B cell (primary cell): ENCODE data around the gene C1orf198. TPM values are rescaled to one million over a fixed set of nuclear protein-coding genes. Genes with fewer than 3 reads are reported as not detected.

Source experiments
- ATAC-seq: fragments of 200-7000 bp; cut with Tn5 transposase; one replicate; pipeline ENCODE4 v1.10.0; 2021; ENCODE audit warnings: low read depth, mild to moderate bottlenecking, moderate number of reproducible peaks, moderate library complexity
- CTCF ChIA-PET: fragments of 350-600 bp; sonication (Branson Sonifier 250); formaldehyde crosslinking; loops from one replicate; lab custom pipeline; 2021; ENCODE audit warnings: antibody characterized with exemption, inconsistent platforms; lab: Charles Lee
- POLR2A ChIA-PET: fragments of 350-600 bp; sonication (Branson Sonifier 250); formaldehyde crosslinking; loops from one replicate; lab custom pipeline; 2021; ENCODE audit warnings: antibody characterized with exemption; lab: Charles Lee
- DNase-seq: peaks from one replicate; pipeline ENCODE4 v3.0.0; 2013
- H2AFZ ChIP-seq: 2 replicates; pipeline ENCODE4 v1.6.1; 2012; ENCODE audit warnings: mild to moderate bottlenecking, low read depth, low read length; ENCODE audit not compliant: insufficient read depth, poor library complexity, severe bottlenecking
- H3K27ac ChIP-seq, 2 donors: 1 replicate in 1 of 2; 2 replicates in 1 of 2; pipeline ENCODE4 v1.5.1; 2012 to 2013; ENCODE audit warnings: low read length in 2 of 2, mild to moderate bottlenecking in 2 of 2, moderate library complexity in 1 of 2
- H3K27me3 ChIP-seq, 4 experiments: fragments of 200-600 bp in 1 of 4; sonication (generic) in 1 of 4; replicated peaks in 1 of 4; 1 replicate in 2 of 4; 2 replicates in 2 of 4; pipeline versions ENCODE4 v1.6.1 to v1.7.0; 2013 to 2016; ENCODE audit warnings: low read length in 3 of 4, mild to moderate bottlenecking in 2 of 4, mixed read lengths in 1 of 4, moderate library complexity in 1 of 4; ENCODE audit not compliant: insufficient read depth in 4 of 4, control insufficient read depth in 3 of 4; ENCODE audit errors: control extremely low read depth in 1 of 4
- H3K36me3 ChIP-seq, 2 experiments: replicated peaks in 1 of 2; 1 replicate in 1 of 2; 2 replicates in 1 of 2; pipeline versions ENCODE4 v1.6.1 to v1.7.1; 2013; ENCODE audit warnings: low read length in 1 of 2; ENCODE audit not compliant: insufficient read depth in 2 of 2, control insufficient read depth in 1 of 2; ENCODE audit errors: control extremely low read depth in 1 of 2, extremely low read depth in 1 of 2
- H3K4me1 ChIP-seq, 2 donors: fragments of 200-600 bp in 1 of 2; sonication (generic) in 1 of 2; 1 replicate in 1 of 2; 2 replicates in 1 of 2; pipeline versions ENCODE4 v1.5.1 to v1.6.1; 2013 to 2017; ENCODE audit warnings: low read length in 2 of 2; ENCODE audit not compliant: control insufficient read depth in 2 of 2, insufficient read depth in 2 of 2
- H3K4me2 ChIP-seq: replicated peaks from 2 replicates; pipeline ENCODE3; 2012; ENCODE audit warnings: mild to moderate bottlenecking, low read depth, low read length; ENCODE audit not compliant: poor library complexity, severe bottlenecking
- H3K4me3 ChIP-seq, 5 experiments: fragments of 200-600 bp in 1 of 5; sonication (generic) in 1 of 5; 1 replicate in 3 of 5; 2 replicates in 2 of 5; pipeline versions ENCODE4 v1.5.1 to v1.7.0; 2011 to 2016; ENCODE audit warnings: low read length in 4 of 5, mild to moderate bottlenecking in 4 of 5, low read depth in 2 of 5, control low read depth in 1 of 5, moderate library complexity in 1 of 5; ENCODE audit not compliant: insufficient read depth in 1 of 5; ENCODE audit errors: control extremely low read depth in 1 of 5, extremely low read depth in 1 of 5
- H3K79me2 ChIP-seq: fragments of 200-600 bp; sonication (generic); one replicate; pipeline ENCODE4 v1.6.0; 2016; ENCODE audit warnings: low read length; ENCODE audit not compliant: control insufficient read depth, insufficient read depth
- H3K9ac ChIP-seq: fragments of 200-600 bp; sonication (generic); 2 replicates; pipeline ENCODE4 v1.6.1; 2017; ENCODE audit warnings: mild to moderate bottlenecking, low read length, moderate library complexity
- H3K9me3 ChIP-seq, 3 donors: one replicate each; pipeline versions ENCODE4 v1.6.1 to v1.7.1; 2013; ENCODE audit warnings: low read length in 2 of 3; ENCODE audit not compliant: control insufficient read depth in 2 of 3, insufficient read depth in 1 of 3; ENCODE audit errors: control extremely low read depth in 1 of 3
- H4K20me1 ChIP-seq: 2 replicates; pipeline ENCODE4 v1.6.0; 2012; ENCODE audit warnings: mild to moderate bottlenecking, low read length; ENCODE audit not compliant: insufficient read depth, control insufficient read depth, poor library complexity, severe bottlenecking
- H3K27ac Mint-ChIP-seq: one replicate; pipeline ENCODE4 v1.8.0; 2021; ENCODE audit warnings: mixed read lengths
- H3K27me3 Mint-ChIP-seq: one replicate; pipeline ENCODE4 v1.8.0; 2021; ENCODE audit warnings: mixed read lengths
- H3K4me1 Mint-ChIP-seq: one replicate; pipeline ENCODE4 v1.8.0; 2021; ENCODE audit warnings: mixed read lengths
- H3K4me3 Mint-ChIP-seq: one replicate; pipeline ENCODE4 v1.8.0; 2021; ENCODE audit warnings: mixed read lengths
- H3K9me3 Mint-ChIP-seq: one replicate; pipeline ENCODE4 v1.8.0; 2022; ENCODE audit warnings: mixed read lengths; ENCODE audit not compliant: insufficient read depth
- EZH2 ChIP-seq: IDR thresholded peaks from 2 replicates; pipeline ENCODE4 v1.6.1; 2012; ENCODE audit warnings: borderline replicate concordance, low read depth, mild to moderate bottlenecking, moderate library complexity, low read length; ENCODE audit not compliant: insufficient read depth, poor library complexity, severe bottlenecking
- WGBS: methylation state at CpG from one replicate; pipeline ENCODE4 v1.1.5; 2013; ENCODE audit warnings: missing lambda C conversion rate; ENCODE audit not compliant: insufficient coverage; 5-methylcytosine and 5-hydroxymethylcytosine counted together
- intact Hi-C: fragments of 100-400 bp; cut with micrococcal nuclease; formaldehyde crosslinking; loops from one replicate; pipeline ENCODE4 v1.10.0; 2022
- polyA plus RNA-seq: library from polyadenylated mRNA; depleted of rRNA; stranded (reverse); fragments of >200 nt; gene quantifications from 2 replicates; pipeline ENCODE4 v1.2.3, GENCODE V29; 2012
- total RNA-seq, 2 donors: library from RNA; stranded (reverse); fragments of 120-200 nt in 1 of 2; gene quantifications; 1 replicate in 1 of 2; 2 replicates in 1 of 2; pipeline versions ENCODE4 v1.2.3 to v1.2.4, GENCODE V29; 2013 to 2022
- TF ChIP-seq, protein P1 (sequence below): fragments of 200-600 bp; IDR thresholded peaks from one replicate; pipeline ENCODE4 v1.8.0; 2022; ENCODE audit warnings: antibody characterized with exemption, mild to moderate bottlenecking

C1orf198 gene
- total and polyA plus RNA-seq, 2 donors (not counting 1 experiment from before 2014, with no cell fraction given) = 1.0 to 6.6 TPM

GRCh38 chr1:230861970-230862595 is 6.2 kb downstream of the C1orf198 start:
- H3K4me1 ChIP-seq = peaks cover 1 to 4% of the 10 kb centered on the region in 2 donors
- peaks cover 0 to 5% (median under 1%) of the 10 kb centered on the region in 4 experiments for H3K27me3 ChIP-seq
- H3K9me3 Mint-ChIP-seq = no peaks in the 10 kb centered on the region
- WGBS = 94% methylated on average over 2 of the region's 4 CpGs
- CTCF ChIA-PET = no interaction called here
- POLR2A ChIA-PET = no interaction called here
- no peaks in the 10 kb centered on the region for H3K79me2 ChIP-seq
- no peaks in the 10 kb centered on the region for H3K9me3 ChIP-seq
- H3K27ac ChIP-seq = no peak overlapping the region
- H3K9ac ChIP-seq = no peak overlapping the region
- no peak overlapping the region for H3K4me2 ChIP-seq
- no peak overlapping the region for H3K4me3 ChIP-seq
- no peaks in the 10 kb centered on the region for H3K36me3 ChIP-seq
- ATAC-seq (no peak), DNase-seq (no peak)
- H3K27ac Mint-ChIP-seq = no peak overlapping the region
- H3K4me3 Mint-ChIP-seq = no peak overlapping the region
- H2AFZ ChIP-seq = no peak overlapping the region
- intact Hi-C loops = no loop called here
- H3K4me1 Mint-ChIP-seq = peaks cover 9% of the 10 kb centered on the region
- no peak for TF ChIP-seq EZH2
- TF ChIP-seq, protein P1, sequence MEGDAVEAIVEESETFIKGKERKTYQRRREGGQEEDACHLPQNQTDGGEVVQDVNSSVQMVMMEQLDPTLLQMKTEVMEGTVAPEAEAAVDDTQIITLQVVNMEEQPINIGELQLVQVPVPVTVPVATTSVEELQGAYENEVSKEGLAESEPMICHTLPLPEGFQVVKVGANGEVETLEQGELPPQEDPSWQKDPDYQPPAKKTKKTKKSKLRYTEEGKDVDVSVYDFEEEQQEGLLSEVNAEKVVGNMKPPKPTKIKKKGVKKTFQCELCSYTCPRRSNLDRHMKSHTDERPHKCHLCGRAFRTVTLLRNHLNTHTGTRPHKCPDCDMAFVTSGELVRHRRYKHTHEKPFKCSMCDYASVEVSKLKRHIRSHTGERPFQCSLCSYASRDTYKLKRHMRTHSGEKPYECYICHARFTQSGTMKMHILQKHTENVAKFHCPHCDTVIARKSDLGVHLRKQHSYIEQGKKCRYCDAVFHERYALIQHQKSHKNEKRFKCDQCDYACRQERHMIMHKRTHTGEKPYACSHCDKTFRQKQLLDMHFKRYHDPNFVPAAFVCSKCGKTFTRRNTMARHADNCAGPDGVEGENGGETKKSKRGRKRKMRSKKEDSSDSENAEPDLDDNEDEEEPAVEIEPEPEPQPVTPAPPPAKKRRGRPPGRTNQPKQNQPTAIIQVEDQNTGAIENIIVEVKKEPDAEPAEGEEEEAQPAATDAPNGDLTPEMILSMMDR = no peak
- peaks cover 4% of the 10 kb centered on the region for H3K27me3 Mint-ChIP-seq
- H4K20me1 ChIP-seq = no peaks in the 10 kb centered on the region

GRCh38 chr1:230861489-230861888 is 6.8 kb downstream of the C1orf198 start:
- H3K27ac Mint-ChIP-seq = no peak overlapping the region
- over 99% methylated on average over 11 of the region's 13 CpGs for WGBS
- intact Hi-C loops = no loop called here
- H3K9me3 Mint-ChIP-seq = no peaks in the 10 kb centered on the region
- H3K4me3 Mint-ChIP-seq = no peak overlapping the region
- Histone ChIP-seq H3K36me3 (no peaks in the 10 kb centered on the region), H3K4me3 (no peak overlapping the region), H3K79me2 (no peaks in the 10 kb centered on the region), H4K20me1 (no peaks in the 10 kb centered on the region), H3K9me3 (no peaks in the 10 kb centered on the region), H3K4me1 (peaks cover 0 to 4% of the 10 kb centered on the region in 2 donors), H3K27me3 (no peaks in the 10 kb centered on the region), H3K4me2 (no peak overlapping the region), H2AFZ (no peak overlapping the region), H3K9ac (no peak overlapping the region), H3K27ac (no peak overlapping the region)
- ChIA-PET POLR2A (no interaction called here), CTCF (no interaction called here)
- DNase-seq (no peak), ATAC-seq (no peak)
- TF ChIP-seq, protein P1 = no peak
- TF ChIP-seq EZH2 = no peak
- H3K27me3 Mint-ChIP-seq = no peaks in the 10 kb centered on the region
- H3K4me1 Mint-ChIP-seq = peaks cover 7% of the 10 kb centered on the region
